Articular chondrocyte of knee joint (primary cell): ENCODE measurements around the gene IRX4. TPM values are rescaled to one million over a fixed set of nuclear protein-coding genes. Genes with fewer than 3 reads are reported as not detected.

Experiments used
- total RNA-seq: library from RNA; depleted of rRNA; stranded (reverse); fragments of >200 nt; gene quantifications from 2 replicates; pipeline ENCODE4 v1.2.3, GENCODE V29; 2012

The IRX4 gene
- total RNA-seq, result not detected in 2 replicates

DNA sequence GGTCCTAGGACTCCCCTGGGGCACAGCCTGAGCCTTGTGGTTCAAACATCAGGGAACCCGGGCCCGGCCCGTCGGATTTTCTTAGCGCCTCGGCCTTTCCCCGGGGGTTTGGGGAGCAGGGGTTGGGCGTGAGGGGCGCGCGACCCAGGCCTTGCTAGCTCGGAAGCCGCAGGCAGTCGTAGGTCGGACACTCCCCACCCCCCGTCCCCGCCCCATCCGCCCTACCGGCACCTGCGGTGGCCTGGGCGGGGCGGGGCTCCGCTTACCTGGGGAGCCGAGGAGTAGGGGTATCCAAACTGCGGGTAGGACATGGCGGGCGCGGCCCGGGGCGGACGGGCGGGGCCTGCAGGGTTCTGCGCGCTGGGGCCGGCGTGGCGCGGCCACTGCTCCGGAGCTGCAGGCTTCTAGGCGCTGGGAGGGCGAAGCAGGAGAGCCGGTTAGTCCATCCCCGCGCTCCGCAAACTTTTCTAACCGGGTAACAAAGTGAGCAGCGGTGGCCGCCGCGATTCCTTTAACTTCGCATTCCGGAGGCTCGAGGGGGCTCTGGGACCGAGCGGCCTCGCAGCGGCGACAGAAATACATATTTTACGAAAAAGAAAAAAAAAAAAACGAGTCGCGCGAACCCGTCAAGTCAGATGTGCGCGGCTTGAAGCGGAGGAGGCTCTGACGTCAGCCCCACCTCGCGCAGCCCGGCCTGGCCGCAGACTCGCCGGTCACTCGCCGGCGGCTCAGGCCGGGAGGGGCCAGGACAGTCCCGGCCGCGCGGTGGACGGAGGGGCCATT is at the start of gene IRX4:
Gene IRX4, minus strand, starts transcription at position 589 of the 783 bp plus-strand sequence. Its CDS starts 278 bp downstream, at position 311.

Other genes starting within 250 kb of the IRX4 start
- 27.0 and 32.3 TPM in 2 replicates for gene MRPL36, start 83.1 kb downstream of the IRX4 start, total RNA-seq
- 21.6 and 32.7 TPM in 2 replicates for gene NDUFS6, start 81.5 kb downstream of the IRX4 start, total RNA-seq